Small intestine (tissue), 16 donors: Measurements from ENCODE around the gene IER2. TPM values are rescaled to one million over a fixed set of nuclear protein-coding genes. Genes with fewer than 3 reads are reported as not detected.

Source experiments
- DNase-seq, 2 donors: peaks; one replicate each; pipeline versions ENCODE4 v3.0.0 to v3.0.0-alpha.2; 2013
- FAIRE-seq: peaks from 2 replicates; lab custom pipeline; 2012; peaks lifted over from hg19 to GRCh38; lab: Jason Lieb, UNC
- H3K27ac ChIP-seq, 3 donors: one replicate each; pipeline ENCODE4 v1.5.1; 2013; ENCODE audit warnings: low read length in 2 of 3, mild to moderate bottlenecking in 2 of 3, control low read depth in 1 of 3, inconsistent platforms in 1 of 3, low read depth in 1 of 3, moderate library complexity in 1 of 3
- H3K27me3 ChIP-seq, 3 donors: one replicate each; pipeline ENCODE4 v1.6.1; 2013; ENCODE audit warnings: low read length in 3 of 3, inconsistent platforms in 1 of 3; ENCODE audit not compliant: control insufficient read depth in 3 of 3, insufficient read depth in 3 of 3
- H3K36me3 ChIP-seq, 3 donors: one replicate each; pipeline ENCODE4 v1.6.1; 2013; ENCODE audit warnings: low read length in 3 of 3, inconsistent platforms in 1 of 3, low read depth in 1 of 3, mild to moderate bottlenecking in 1 of 3, moderate library complexity in 1 of 3; ENCODE audit not compliant: control insufficient read depth in 3 of 3, insufficient read depth in 2 of 3
- H3K4me1 ChIP-seq, 3 donors: one replicate each; pipeline ENCODE4 v1.6.1; 2013; ENCODE audit warnings: low read length in 2 of 3, inconsistent platforms in 1 of 3, low read depth in 1 of 3, mild to moderate bottlenecking in 1 of 3, moderate library complexity in 1 of 3; ENCODE audit not compliant: control insufficient read depth in 3 of 3, insufficient read depth in 2 of 3
- H3K4me3 ChIP-seq, 3 donors: one replicate each; pipeline ENCODE4 v1.5.1; 2013; ENCODE audit warnings: low read length in 3 of 3, control low read depth in 1 of 3, inconsistent platforms in 1 of 3, low read depth in 1 of 3, mild to moderate bottlenecking in 1 of 3, moderate library complexity in 1 of 3
- H3K9me3 ChIP-seq, 2 donors: one replicate each; pipeline ENCODE4 v1.6.1; 2013; ENCODE audit warnings: low read depth in 1 of 2, low read length in 1 of 2; ENCODE audit not compliant: control insufficient read depth in 2 of 2, insufficient read depth in 1 of 2
- WGBS, 3 donors: extraction: QIAGEN DNeasy Blood & Tissue Kit; methylation state at CpG; one replicate each; pipeline ENCODE4 v1.1.7; 2013; 5-methylcytosine and 5-hydroxymethylcytosine counted together
- long read RNA-seq, 10 donors: transcript quantifications; one replicate each; lab custom pipeline, GENCODE V29; 2026
- polyA plus RNA-seq, 4 donors: library from polyadenylated mRNA; stranded (reverse) in 3 of 4; unstranded in 1 of 4; fragments of 200-250 nt in 3 of 4; fragments of 120-200 nt in 1 of 4; gene quantifications; one replicate each; pipeline versions ENCODE4 v1.2.1 to v1.2.3, GENCODE V29; 2013
- donor health status: healthy with polysubstance abuse.
- donor health status: control.
- donor health status: control.
- donor health status: Bipolar disorder and iron deficiency.
- donor health status: healthy.

IER2 gene
- polyA plus RNA-seq: 100 to 1,000 TPM in 2 of 4 donors, 10 to 100 TPM in 2; 67.5 to 217 (median 106) TPM
- long read RNA-seq, donor 1: 0 reads
- long read RNA-seq, donor 2, transcript IER2-203 (1 exons, 2,934 nt): major isoform, 27 of 27 reads
- long read RNA-seq, donor 2, partial matches to known transcripts: 0 of 27 reads
- long read RNA-seq, donor 2, other reads (novel, unspliced or antisense): 0 of 27 reads
- long read RNA-seq, donor 3, transcript IER2-203 (1 exons, 2,934 nt): major isoform, 89 of 89 reads
- long read RNA-seq, donor 3, partial matches to known transcripts: 0 of 89 reads
- long read RNA-seq, donor 3, other reads (novel, unspliced or antisense): 0 of 89 reads
- long read RNA-seq, donor 4, transcript IER2-203 (1 exons, 2,934 nt): major isoform, 5 of 5 reads
- long read RNA-seq, donor 4, partial matches to known transcripts: 0 of 5 reads
- long read RNA-seq, donor 4, other reads (novel, unspliced or antisense): 0 of 5 reads
- long read RNA-seq, donor 5, transcript IER2-203 (1 exons, 2,934 nt): major isoform, 46 of 46 reads
- long read RNA-seq, donor 5, partial matches to known transcripts: 0 of 46 reads
- long read RNA-seq, donor 5, other reads (novel, unspliced or antisense): 0 of 46 reads
- long read RNA-seq, donor 6, transcript IER2-203 (1 exons, 2,934 nt): major isoform, 54 of 55 reads
- long read RNA-seq, donor 6, partial matches to known transcripts: 0 of 55 reads
- long read RNA-seq, donor 6, other reads (novel, unspliced or antisense): 0 of 55 reads
- long read RNA-seq, donor 7, transcript IER2-203 (1 exons, 2,934 nt): major isoform, 151 of 151 reads
- long read RNA-seq, donor 7, partial matches to known transcripts: 0 of 151 reads
- long read RNA-seq, donor 7, other reads (novel, unspliced or antisense): 0 of 151 reads
- long read RNA-seq, donor 8, transcript IER2-203 (1 exons, 2,934 nt): major isoform, 16 of 16 reads
- long read RNA-seq, donor 8, partial matches to known transcripts: 0 of 16 reads
- long read RNA-seq, donor 8, other reads (novel, unspliced or antisense): 0 of 16 reads
- long read RNA-seq, donor 9, transcript IER2-203 (1 exons, 2,934 nt): major isoform, 55 of 55 reads
- long read RNA-seq, donor 9, partial matches to known transcripts: 0 of 55 reads
- long read RNA-seq, donor 9, other reads (novel, unspliced or antisense): 0 of 55 reads
- long read RNA-seq, donor 10, transcript IER2-203 (1 exons, 2,934 nt): major isoform, 41 of 41 reads
- long read RNA-seq, donor 10, partial matches to known transcripts: 0 of 41 reads
- long read RNA-seq, donor 10, other reads (novel, unspliced or antisense): 0 of 41 reads

GRCh38 chr19:13150187-13150930 is at the start of gene IER2, which contains the start of gene STX10:
TSS of gene IER2 (plus strand) at chr19:13150411. CDS start at chr19:13153187, 2,776 bp downstream.
TSS of gene STX10 (minus strand) at chr19:13150375. CDS start at chr19:13150173, 202 bp downstream.
- peak within 1 kb of the TSS; percentile 86 to 99 (median 95) for H3K27ac ChIP-seq
- H3K4me3 ChIP-seq: peak within 1 kb of the TSS; percentile 47 to 94 (median 93)
- peaks cover 0 to 23% (median 0%) of the 10 kb centered on the region in 3 donors for H3K36me3 ChIP-seq
- H3K9me3 ChIP-seq: no peaks in the 10 kb centered on the region
- DNase-seq: peak; percentile 96 to 97
- H3K27me3 ChIP-seq: no peaks in the 10 kb centered on the region
- 0 to 1% (median 1%) methylated on average over 38 to 51 of the region's 51 CpGs for WGBS, 3 donors
- no peak for FAIRE-seq
- H3K4me1 ChIP-seq: peaks cover 0 to 9% (median 2%) of the 10 kb centered on the region in 3 donors

DNA sequence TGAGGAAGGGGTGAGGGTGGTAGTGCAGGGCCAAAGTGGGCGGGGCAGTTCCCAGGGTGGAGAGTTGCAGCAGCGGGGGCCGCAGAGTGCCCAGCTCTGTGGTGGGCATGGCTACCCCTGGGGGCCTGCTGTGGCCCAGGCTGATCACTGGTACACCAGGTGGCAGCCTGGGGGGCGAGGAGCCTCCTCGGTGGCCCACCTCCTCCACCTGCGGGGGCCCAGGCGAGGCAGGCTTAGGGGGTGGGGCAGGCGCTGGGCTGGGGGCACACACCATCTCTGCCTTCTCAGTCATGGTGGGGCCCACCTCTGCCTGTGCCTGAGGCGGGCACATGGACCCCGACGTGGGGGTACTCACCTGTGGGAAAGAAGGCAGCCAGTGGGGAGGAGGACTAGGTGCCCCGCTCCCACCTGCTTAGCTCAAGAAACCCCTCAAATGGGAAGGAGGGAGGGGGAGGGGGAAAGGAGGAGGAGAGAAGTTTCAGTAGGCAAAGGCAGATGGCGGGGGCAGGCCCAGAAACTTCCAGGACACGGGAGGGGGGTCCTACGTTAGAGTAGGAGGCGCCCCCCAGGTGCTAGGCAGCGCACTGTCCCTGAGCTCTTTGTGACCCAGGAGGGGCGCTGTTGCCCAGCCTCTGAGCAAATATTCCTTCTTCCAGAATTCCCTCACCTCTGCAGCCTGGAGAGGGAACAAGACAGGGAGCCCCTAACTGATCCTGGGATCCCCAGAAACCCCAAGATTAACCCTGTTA is 49.2 kb upstream of the IER2 start:
- H3K27ac ChIP-seq: peak overlapping the region in 1 of 3 donors; percentile 8
- peak overlapping the region in 1 of 3 donors; percentile 3 for H3K4me3 ChIP-seq
- DNase-seq: no peak
- peaks cover 0 to 66% (median 0%) of the 10 kb centered on the region in 3 donors for H3K27me3 ChIP-seq
- WGBS, 3 donors: 59 to 68% (median 66%) methylated on average over 13 to 18 of the region's 18 CpGs
- H3K9me3 ChIP-seq: no peaks in the 10 kb centered on the region
- peaks cover 2 to 30% (median 14%) of the 10 kb centered on the region in 3 donors for H3K4me1 ChIP-seq
- peaks cover 0 to 24% (median 2%) of the 10 kb centered on the region in 3 donors for H3K36me3 ChIP-seq
- no peak for FAIRE-seq

- Histone ChIP-seq H3K27ac (peak overlapping the region in 1 of 3 donors; percentile 82), H3K27me3 (peaks cover 0 to 58% (median 0%) of the 10 kb centered on the region in 3 donors), H3K4me1 (peaks cover 2 to 24% (median 9%) of the 10 kb centered on the region in 3 donors), H3K4me3 (peak overlapping the region in 2 of 3 donors; percentile 24 to 32), H3K36me3 (peaks cover 0 to 27% (median 2%) of the 10 kb centered on the region in 3 donors), H3K9me3 (no peaks in the 10 kb centered on the region)
- DNase-seq: no peak
- WGBS, 3 donors: 57 to 69% (median 69%) methylated on average over 7 of the region's 7 CpGs
- no peak for FAIRE-seq
Measured at GRCh38 chr19:13101590-13102415, 48.4 kb upstream of the IER2 start.

GRCh38 chr19:13102416-13102665 is 47.9 kb upstream of the IER2 start:
- H3K4me1 ChIP-seq: peaks cover 2 to 24% (median 9%) of the 10 kb centered on the region in 3 donors
- FAIRE-seq: no peak
- H3K27me3 ChIP-seq: peaks cover 0 to 53% (median 0%) of the 10 kb centered on the region in 3 donors
- peak overlapping the region in 2 of 3 donors; percentile 17 to 82 for H3K27ac ChIP-seq
- H3K36me3 ChIP-seq: peaks cover 0 to 29% (median 2%) of the 10 kb centered on the region in 3 donors
- peak overlapping the region; percentile 10 to 32 (median 30) for H3K4me3 ChIP-seq
- no peaks in the 10 kb centered on the region for H3K9me3 ChIP-seq
- WGBS, 3 donors: 8 to 16% (median 12%) methylated on average over 6 to 7 of the region's 7 CpGs
- no peak for DNase-seq

DNA sequence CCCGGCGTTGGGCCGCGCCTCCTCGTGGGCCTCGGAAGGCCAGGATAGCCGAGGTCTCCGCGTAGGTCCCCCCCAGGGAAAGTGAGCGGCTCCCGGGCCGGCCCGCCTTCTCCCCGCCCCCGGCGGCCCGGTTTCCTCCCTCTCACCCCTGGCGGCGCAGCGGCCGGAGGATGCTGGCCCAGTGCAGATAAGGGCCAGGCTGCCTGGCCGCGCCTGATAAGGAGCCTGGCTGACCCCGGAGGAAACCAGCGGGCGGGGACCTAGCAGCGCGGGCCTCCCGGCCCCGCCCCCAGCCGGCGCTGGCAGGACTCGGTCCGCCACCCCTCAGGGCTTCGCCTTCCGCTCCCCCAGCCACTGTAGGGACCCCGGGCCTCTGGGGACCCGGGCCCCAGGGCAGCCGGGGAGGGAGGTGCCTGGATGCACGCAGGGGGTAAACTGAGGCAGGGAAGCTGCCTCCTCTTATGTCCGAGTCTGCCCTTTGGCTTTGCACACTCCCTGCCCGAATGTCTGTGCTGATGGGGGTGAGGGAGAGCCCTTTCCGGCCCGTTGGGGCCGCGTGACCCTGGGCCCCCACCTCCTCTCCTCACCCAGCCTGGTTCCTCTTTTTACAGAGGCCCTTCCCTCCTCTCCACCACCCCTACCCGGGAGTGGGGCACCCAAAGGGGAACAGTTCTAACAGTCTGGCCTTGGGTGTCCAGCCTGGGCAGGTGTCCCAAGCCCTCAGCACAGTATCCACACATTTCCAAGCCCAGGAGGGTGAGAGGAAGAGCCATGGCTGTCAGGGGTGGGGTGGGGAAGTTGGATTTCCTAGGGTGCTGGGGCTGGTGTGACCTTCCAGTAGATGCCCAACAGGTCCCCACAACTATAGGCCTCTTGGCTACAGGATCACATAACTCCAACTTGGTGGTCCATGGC is 47.3 kb upstream of the IER2 start, which contains the start of gene LYL1:
Gene LYL1 (minus strand): TSS at position 193 of the 915 bp plus-strand sequence. CDS start 1,687 bp downstream, outside the sequence.
- Histone ChIP-seq H3K27me3 (peaks cover 0 to 47% (median 0%) of the 10 kb centered on the region in 3 donors), H3K36me3 (peaks cover 0 to 33% (median 2%) of the 10 kb centered on the region in 3 donors), H3K9me3 (no peaks in the 10 kb centered on the region), H3K4me3 (peak within 1 kb of the TSS; percentile 24 to 32 (median 30)), H3K4me1 (peaks cover 2 to 24% (median 9%) of the 10 kb centered on the region in 3 donors), H3K27ac (peak within 1 kb of the TSS in 2 of 3 donors; percentile 17 to 82)
- DNase-seq: peak; percentile 49 to 63
- 1 to 2% (median 2%) methylated on average over 24 to 47 of the region's 47 CpGs for WGBS, 3 donors
- FAIRE-seq: no peak
